Measurements from ENCODE around the gene BIRC3.
"Not testable (repeated sequence)": the region's sequence is repeated elsewhere in the genome, so short reads cannot be mapped to it uniquely, and the experiment has no call there.

Gene BIRC3

GRCh38 chr11:102328748-102329147, 11.5 kb downstream of the BIRC3 start:
- no peak for DNase-seq

DNA sequence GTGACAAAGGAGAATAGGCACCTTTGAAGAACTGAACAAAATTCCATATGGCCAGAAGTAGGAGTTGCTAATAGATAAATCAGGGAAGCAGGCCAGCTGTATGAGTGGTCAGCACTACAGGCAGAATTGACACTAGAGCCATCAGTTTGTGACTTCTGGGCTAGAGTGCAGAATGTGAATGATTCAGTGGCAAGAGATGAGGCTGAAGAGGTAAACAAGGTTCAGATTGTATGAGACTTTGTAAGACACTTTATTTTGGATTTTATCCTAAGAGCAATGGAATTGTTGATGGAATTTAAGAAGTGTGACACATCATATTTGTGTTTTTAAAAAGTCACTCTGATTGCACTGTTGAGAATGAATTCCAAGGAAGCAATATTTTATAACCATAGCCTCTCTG, 12.9 kb downstream of the BIRC3 start:
- no peak for DNase-seq

- DNase-seq: no peak
These were observed 14.1 kb downstream of the BIRC3 start for GRCh38 chr11:102331341-102331740.

GRCh38 chr11:102332611-102332994, 15.3 kb downstream of the BIRC3 start:
- DNase-seq: no peak

DNA sequence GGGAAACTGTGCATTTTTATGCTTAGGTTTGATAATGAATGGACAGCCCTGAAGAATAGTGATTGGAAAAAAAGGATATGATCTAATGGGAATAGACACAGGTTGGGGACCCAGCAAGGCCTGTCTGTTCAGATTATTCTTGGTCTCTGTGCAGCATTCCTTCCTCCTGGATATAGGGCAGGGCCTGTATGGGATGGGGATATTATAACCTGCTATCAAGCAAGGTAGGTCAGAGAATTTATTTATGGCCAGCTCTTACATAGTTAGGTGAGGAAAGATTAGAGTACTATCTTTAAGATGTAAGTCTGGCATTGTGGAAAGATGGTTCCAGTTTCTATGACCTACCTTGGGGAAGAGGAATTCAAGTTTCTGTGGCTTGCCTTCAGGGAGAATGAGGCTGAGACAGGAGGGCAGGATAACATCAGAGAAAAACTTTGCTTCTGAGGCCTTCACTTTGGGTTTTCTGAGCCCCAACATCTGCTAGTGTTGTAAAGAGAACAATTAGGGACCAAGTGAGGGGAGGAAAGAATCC, 21.3 kb downstream of the BIRC3 start:
- no peak for DNase-seq

DNA sequence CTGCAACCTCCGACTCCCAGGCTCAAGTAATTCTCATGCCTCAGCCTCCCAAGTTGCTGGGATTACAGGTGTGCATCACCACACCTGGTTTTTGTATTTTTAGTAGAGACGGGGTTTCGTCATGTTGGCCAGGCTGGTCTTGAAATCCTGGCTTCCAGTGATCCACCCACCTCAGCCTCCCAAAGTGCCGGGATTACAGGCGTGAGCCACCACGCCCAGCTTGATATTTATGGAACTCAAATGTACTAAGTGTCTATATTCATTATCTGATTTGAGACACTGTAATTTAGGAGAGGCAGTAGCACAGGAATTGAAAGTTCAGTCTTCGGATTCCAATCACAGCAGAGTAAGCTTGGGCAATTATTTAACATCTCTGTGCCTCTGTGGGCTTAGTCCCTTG, 24.0 kb downstream of the BIRC3 start:
- not testable (repeated sequence) for DNase-seq

DNA sequence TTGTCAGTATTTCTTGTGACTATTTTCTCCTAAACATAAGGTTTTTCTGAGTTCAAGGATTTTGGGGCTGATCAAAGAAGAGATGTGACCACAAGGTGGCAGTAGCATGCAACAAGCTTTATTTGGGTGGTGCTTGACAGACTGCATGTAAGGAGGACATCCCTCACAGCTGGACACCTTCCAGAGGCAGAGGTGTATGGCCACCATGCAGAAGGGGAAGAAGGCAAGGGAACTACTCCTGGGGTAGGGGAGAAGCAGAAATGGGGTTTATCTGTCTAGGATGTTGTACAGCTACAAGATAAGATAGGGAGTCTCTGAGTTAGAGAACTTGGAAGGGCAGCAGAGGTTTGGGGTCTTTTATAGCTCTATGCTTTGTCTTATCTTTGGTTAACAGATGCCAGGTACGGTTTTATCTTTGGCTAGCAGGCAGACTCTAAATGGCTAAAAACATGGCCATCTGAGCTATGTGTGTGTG, 24.6 kb downstream of the BIRC3 start:
- peak; percentile 20 for DNase-seq

DNA sequence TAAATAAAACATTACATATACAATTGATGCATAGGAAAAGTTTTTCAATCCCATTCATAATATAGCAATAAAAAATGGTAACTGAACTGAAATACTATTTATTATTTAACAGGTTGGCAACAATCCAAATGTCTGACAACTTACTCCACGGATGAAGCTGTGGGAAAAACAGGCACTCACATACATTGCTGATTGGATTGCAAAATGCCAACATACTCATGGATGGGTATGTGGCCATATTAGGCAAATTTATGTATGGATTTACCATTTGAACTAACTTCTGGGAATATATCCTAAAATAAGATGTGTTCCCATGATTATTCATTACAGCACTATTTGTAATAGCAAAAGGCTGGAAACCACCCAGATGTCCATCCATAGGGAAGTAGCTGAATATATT, 26.5 kb downstream of the BIRC3 start:
- DNase-seq: no peak

GRCh38 chr11:102345904-102346303, 28.6 kb downstream of the BIRC3 start:
- DNase-seq: no peak

DNA sequence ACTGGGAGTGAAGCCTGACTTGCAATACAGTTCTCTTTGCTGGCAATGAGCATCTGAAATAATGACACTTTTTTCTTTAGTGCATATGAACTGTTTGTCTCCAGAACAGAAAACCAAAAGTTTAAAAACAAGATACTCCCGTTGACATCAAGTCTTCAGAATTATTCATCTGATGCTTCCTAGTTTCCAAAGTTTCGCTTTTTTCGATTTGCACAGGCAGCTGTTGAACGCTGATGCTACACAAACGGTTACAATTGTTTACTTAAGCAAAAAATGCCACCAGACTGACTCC, 29.1 kb downstream of the BIRC3 start:
- DNase-seq: no peak

DNA sequence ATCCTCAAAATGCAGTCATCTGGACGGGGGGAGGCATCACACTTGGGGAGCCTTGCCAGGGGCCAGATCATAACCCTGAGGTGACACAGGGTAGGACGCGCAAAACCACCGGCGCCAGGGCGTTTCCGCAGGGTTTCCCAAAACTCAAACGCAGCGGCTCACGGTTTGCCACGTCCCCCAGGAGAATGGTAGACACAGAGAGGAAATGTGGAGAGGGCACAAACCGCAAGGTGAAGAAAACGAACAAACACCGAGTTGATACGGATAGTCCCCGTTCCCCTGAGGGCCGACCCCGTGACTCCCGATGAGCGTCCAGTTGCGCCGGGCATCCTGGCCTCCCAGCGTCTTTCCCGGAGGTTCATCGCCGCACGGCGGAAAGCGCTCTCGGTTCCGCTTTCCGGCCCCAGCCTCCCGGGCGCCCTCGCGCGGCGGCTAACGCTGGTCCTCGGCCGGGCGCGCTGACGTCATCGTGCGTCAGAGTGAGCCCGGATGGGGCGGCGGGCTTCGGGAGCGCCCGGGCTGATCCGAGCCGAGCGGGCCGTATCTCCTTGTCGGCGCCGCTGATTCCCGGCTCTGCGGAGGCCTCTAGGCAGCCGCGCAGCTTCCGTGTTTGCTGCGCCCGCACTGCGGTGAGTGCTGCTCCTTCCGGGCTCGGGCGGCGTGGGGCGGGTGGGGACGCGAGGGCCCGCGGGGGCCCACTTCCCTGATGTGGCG, 29.6 kb downstream of the BIRC3 start, which contains the start of gene BIRC2:
TSS of gene BIRC2 (plus strand) at position 467 of the 714 bp plus-strand sequence. CDS start 2,641 bp downstream, outside the sequence.
- DNase-seq: peak; percentile 74

GRCh38 chr11:102347462-102348370, 30.4 kb downstream of the BIRC3 start:
- DNase-seq: no peak

GRCh38 chr11:102357116-102357515, 39.8 kb downstream of the BIRC3 start:
- no peak for DNase-seq

DNA sequence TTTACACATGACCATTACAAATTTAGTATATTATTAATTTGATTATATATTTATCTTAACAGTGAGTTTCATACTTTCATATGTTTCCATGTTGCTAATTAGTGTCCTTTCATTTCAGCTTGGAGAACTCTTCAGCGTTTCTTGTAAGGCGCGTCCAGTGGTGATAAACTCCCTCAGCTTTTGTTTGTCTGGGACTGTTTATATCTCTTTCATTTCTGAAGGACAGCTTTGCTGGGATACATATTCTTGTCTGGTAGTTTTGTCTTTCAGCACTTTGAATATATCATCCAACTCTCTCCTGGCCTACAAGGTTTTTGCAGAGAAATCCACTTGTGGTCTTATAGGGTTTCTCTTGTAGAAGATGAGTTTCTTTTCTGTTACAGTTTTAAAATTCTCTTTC, 42.1 kb downstream of the BIRC3 start:
- no peak for DNase-seq

GRCh38 chr11:102360681-102361080, 43.4 kb downstream of the BIRC3 start:
- DNase-seq: no peak

GRCh38 chr11:102361086-102362031, 44.1 kb downstream of the BIRC3 start:
- no peak for DNase-seq

DNA sequence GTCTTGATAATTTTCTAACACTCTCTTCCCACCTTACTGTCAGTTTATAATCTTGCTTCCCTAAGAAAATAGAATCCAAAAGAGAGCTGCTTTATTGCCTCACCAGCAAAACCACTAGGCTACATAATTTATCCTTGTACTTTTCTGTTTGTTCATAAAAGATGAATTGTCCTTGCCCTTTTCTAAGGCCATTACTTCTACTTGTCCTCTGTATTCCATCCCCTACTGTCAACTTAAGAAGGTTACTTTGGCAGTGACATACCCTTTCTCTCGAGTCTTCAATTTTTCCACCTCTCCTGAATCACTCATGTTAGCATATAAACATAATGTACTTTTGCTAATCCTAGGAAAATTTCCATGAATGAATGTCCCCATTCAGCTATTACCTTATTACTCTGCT, 47.7 kb downstream of the BIRC3 start:
- no peak for DNase-seq

DNA sequence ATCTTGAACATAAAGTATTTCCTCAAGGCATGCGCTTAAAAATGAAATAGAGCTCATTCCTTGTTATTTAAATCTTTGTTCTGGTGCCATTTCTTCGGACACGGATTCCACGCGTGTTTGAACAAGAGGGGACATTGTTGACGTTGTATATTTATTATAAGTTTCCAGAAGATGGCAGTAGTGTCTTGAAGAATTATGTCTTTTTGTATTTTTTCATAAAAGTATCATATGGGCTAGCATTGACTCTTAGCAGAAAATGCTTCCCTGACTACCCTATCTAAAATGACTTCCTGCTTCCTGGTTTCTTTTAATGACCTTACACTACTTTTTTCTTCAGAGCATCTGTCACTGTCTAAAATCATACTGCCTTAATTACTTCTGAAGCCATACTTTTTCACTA, 50.1 kb downstream of the BIRC3 start:
- peak; percentile 3 for DNase-seq

DNA sequence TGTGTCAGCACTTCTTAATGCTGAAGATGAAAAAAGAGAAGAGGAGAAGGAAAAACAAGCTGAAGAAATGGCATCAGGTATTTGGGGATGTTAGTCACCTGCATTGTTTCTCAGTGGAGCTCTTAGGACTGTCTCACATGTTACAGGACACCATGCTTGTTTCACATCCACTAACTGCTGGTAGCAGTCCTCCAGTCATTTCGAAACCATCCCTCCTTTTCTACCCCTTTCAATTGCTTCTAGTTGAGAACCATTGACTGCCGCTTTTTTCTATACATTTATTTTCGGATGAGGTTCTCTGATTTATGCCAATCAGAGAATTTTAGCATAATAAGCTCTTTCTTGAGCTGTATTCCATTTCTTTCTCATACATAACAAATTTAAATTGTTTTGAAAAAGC, 51.2 kb downstream of the BIRC3 start:
- no peak for DNase-seq

- not testable (repeated sequence) for DNase-seq
These were observed 57.5 kb downstream of the BIRC3 start for GRCh38 chr11:102374633-102375424.

- DNase-seq: no peak
These were observed 58.6 kb downstream of the BIRC3 start for GRCh38 chr11:102375720-102376399.

Measured in NCI-H2171 treated with DMSO at 0.1 percent for 48 hours (cell line).